Erythroblast (primary cell): ENCODE data around the gene SRSF12.

Experiments
- GATA1 ChIP-seq: IDR thresholded peaks from 2 replicates; pipeline ENCODE4 v1.6.1; 2011; ENCODE audit warnings: low read depth, mild to moderate bottlenecking, control low read depth, low read length, moderate library complexity
- POLR2A ChIP-seq: IDR thresholded peaks from 2 replicates; pipeline ENCODE4 v1.6.1; 2011; ENCODE audit warnings: mild to moderate bottlenecking, low read length

DNA sequence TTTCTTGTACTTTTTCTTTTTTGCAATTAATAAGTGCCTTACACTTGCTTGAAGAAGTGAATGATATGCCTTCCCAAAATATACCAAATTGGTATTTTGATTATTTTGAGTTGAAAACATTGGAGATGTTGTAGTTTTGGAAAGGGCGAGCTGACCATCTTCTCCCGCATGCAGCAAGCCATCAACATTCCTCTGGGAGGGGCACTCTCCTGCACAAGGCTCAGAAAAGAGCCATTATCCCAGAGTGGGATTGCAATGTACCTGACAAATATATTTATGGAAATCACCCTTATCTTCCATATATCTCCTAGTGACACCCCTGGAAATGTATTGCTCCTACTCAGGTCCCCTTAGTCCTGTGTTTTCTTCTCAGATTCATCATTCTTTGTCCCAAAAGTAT lies 60.1 kb downstream of the SRSF12 start:
- no peak for TF ChIP-seq POLR2A
- no peak for TF ChIP-seq GATA1
